ENCODE data around the gene DHRS4.
"Not testable (repeated sequence)": the region's sequence is repeated elsewhere in the genome, so short reads cannot be mapped to it uniquely, and the experiment has no call there.

DNA sequence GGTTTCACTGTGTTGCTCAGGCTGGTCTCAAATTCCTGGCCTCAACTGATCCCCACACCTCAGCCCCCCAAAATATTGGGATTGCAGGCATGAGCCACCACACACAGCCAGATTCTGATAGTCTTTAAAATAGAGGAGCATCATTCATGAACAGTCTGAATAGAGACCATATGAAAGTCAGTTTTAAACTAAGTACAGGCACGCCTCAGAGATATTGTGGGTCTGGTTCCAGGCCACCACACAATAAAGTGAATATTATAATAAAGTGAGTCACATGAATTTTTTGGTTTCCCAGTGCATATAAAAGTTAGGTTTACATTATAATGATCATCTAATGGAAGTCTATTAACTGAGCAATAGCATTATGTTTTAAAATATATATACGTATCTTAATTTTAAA is 8.1 kb downstream of the DHRS4 start:
- not testable (repeated sequence) for TF ChIP-seq POLR2A (IDR thresholded peaks at IDR 0.05)
- TF ChIP-seq, protein P1, sequence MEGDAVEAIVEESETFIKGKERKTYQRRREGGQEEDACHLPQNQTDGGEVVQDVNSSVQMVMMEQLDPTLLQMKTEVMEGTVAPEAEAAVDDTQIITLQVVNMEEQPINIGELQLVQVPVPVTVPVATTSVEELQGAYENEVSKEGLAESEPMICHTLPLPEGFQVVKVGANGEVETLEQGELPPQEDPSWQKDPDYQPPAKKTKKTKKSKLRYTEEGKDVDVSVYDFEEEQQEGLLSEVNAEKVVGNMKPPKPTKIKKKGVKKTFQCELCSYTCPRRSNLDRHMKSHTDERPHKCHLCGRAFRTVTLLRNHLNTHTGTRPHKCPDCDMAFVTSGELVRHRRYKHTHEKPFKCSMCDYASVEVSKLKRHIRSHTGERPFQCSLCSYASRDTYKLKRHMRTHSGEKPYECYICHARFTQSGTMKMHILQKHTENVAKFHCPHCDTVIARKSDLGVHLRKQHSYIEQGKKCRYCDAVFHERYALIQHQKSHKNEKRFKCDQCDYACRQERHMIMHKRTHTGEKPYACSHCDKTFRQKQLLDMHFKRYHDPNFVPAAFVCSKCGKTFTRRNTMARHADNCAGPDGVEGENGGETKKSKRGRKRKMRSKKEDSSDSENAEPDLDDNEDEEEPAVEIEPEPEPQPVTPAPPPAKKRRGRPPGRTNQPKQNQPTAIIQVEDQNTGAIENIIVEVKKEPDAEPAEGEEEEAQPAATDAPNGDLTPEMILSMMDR (IDR thresholded peaks at IDR 0.05) = not testable (repeated sequence)

Measured in lower leg skin (tissue), 3 donors.